K562 (cell line): ENCODE results near the gene STOM. TPM values are rescaled to one million over a fixed set of nuclear protein-coding genes. Genes with fewer than 3 reads are reported as not detected.

Experiments
- ATAC-seq: fragments of 200-7000 bp; cut with Tn5 transposase; 3 replicates; pipeline ENCODE4 v1.9.1; 2020; ENCODE audit warnings: moderate library complexity
- BruUV-seq: library from RNA; stranded (reverse); fragments of 400-500 nt; replicated peaks from 2 replicates; lab custom pipeline; 2021; lab: Mats Ljungman, UMichigan
- CTCF ChIA-PET: fragments of 300-600 bp; formaldehyde crosslinking; extraction: SDS; loops from one replicate; lab custom pipeline; 2021; ENCODE audit warnings: low intra/inter-chr PET ratio; lab: Yijun Ruan, JAX
- POLR2A ChIA-PET: fragments of 300-600, 350-650 bp; sonication (Branson Sonifier 250); formaldehyde crosslinking; extraction: SDS; loops from one replicate; lab custom pipeline; 2021; ENCODE audit warnings: antibody characterized with exemption, inconsistent platforms; lab: Yijun Ruan, JAX
- DNase-seq, 4 experiments: peaks; one replicate each; pipeline versions ENCODE4 v3.0.0 to v3.0.0-alpha.2; 2011 to 2018; ENCODE audit warnings: low spot score in 3 of 4, mixed read lengths in 3 of 4; ENCODE audit errors: extremely low read depth in 1 of 4
- FAIRE-seq: peaks from 2 replicates; lab custom pipeline; 2011; peaks lifted over from hg19 to GRCh38; lab: Jason Lieb, UNC
- H2AFZ ChIP-seq: 2 replicates; pipeline ENCODE4 v1.6.0; 2011; ENCODE audit warnings: low read depth, low read length, control low read depth, inconsistent platforms
- H3K27ac ChIP-seq: fragments of 200-600 bp; 3 replicates; pipeline ENCODE4 v1.8.0; 2011; ENCODE audit warnings: low read depth, mild to moderate bottlenecking, control low read depth, inconsistent platforms, low read length, moderate library complexity, mixed read lengths; ENCODE audit errors: extremely low read depth
- H3K27me3 ChIP-seq, 2 experiments: fragments of 300-600 bp in 1 of 2; 2 replicates in 1 of 2; 3 replicates in 1 of 2; pipeline versions ENCODE4 v1.6.0 to v1.8.0; 2011; ENCODE audit warnings: inconsistent platforms in 2 of 2, low read length in 2 of 2, mild to moderate bottlenecking in 1 of 2, mixed read lengths in 1 of 2, moderate library complexity in 1 of 2; ENCODE audit not compliant: control insufficient read depth in 2 of 2, insufficient read depth in 2 of 2
- H3K36me3 ChIP-seq: fragments of 300-600 bp; 3 replicates; pipeline ENCODE4 v1.8.0; 2011; ENCODE audit warnings: mild to moderate bottlenecking, low read length, inconsistent platforms; ENCODE audit not compliant: control insufficient read depth, insufficient read depth
- H3K4me1 ChIP-seq, 2 experiments: fragments of 200-600 bp in 1 of 2; replicated peaks in 1 of 2; 2 replicates in 1 of 2; 3 replicates in 1 of 2; pipeline versions ENCODE4 v1.5.1 to v1.8.0; 2011; ENCODE audit warnings: inconsistent platforms in 2 of 2, low read length in 2 of 2, mild to moderate bottlenecking in 1 of 2, mixed read lengths in 1 of 2, moderate library complexity in 1 of 2; ENCODE audit not compliant: control insufficient read depth in 2 of 2, insufficient read depth in 2 of 2
- H3K4me2 ChIP-seq: 2 replicates; pipeline ENCODE4 v1.6.1; 2011; ENCODE audit warnings: low read length, control low read depth, inconsistent platforms, mixed read lengths; ENCODE audit not compliant: insufficient read depth
- H3K4me3 ChIP-seq: fragments of 200-600 bp; sonication (generic), shearing (Covaris generic); 2 replicates; pipeline ENCODE4 v1.5.1; 2016; ENCODE audit warnings: control low read depth, inconsistent platforms
- H3K79me2 ChIP-seq: fragments of 200-600 bp; 3 replicates; pipeline ENCODE4 v1.8.0; 2011; ENCODE audit warnings: low read length, inconsistent platforms; ENCODE audit not compliant: control insufficient read depth, insufficient read depth
- H3K9ac ChIP-seq, 2 experiments: 2 replicates each; pipeline versions ENCODE4 v1.6.0 to v1.6.1; 2011; ENCODE audit warnings: low read depth in 2 of 2, low read length in 2 of 2, control low read depth in 1 of 2, inconsistent platforms in 1 of 2, mild to moderate bottlenecking in 1 of 2, mixed read lengths in 1 of 2; ENCODE audit not compliant: insufficient read depth in 1 of 2
- H3K9me1 ChIP-seq: one replicate; pipeline ENCODE4 v1.6.0; 2011; ENCODE audit warnings: inconsistent platforms, mild to moderate bottlenecking, low read length, moderate library complexity; ENCODE audit not compliant: control insufficient read depth, insufficient read depth
- H3K9me3 ChIP-seq: replicated peaks from 2 replicates; pipeline ENCODE4 v1.5.1; 2011; ENCODE audit warnings: low read depth, low read length, inconsistent platforms; ENCODE audit not compliant: control insufficient read depth, insufficient read depth
- H4K20me1 ChIP-seq: replicated peaks from 2 replicates; pipeline ENCODE4 v1.6.1; 2011; ENCODE audit warnings: low read length, inconsistent platforms, mixed read lengths; ENCODE audit not compliant: control insufficient read depth, insufficient read depth
- CCNT2 ChIP-seq: IDR thresholded peaks from 2 replicates; pipeline ENCODE4 v1.6.1; 2011; ENCODE audit warnings: borderline replicate concordance, low read depth, mild to moderate bottlenecking, moderate library complexity, mixed read lengths, low read length; ENCODE audit not compliant: insufficient read length; ENCODE audit errors: extremely low read depth
- MAFK ChIP-seq: IDR thresholded peaks from 2 replicates; pipeline ENCODE4 v1.6.1; 2011; ENCODE audit warnings: low read length, improper control_type of control experiment
- POLR2A ChIP-seq: fragments of 450-650 bp; conservative IDR thresholded peaks from 2 replicates; pipeline ENCODE4 v1.6.1; 2016
- RBM17 ChIP-seq: fragments of 200-400 bp; formaldehyde crosslinking; IDR thresholded peaks from 2 replicates; pipeline ENCODE4 v1.6.1; 2017; ENCODE audit warnings: low read depth, mild to moderate bottlenecking, low read length, borderline replicate concordance
- ZBTB49 ChIP-seq: sonication (generic); formaldehyde crosslinking; IDR thresholded peaks from 2 replicates; pipeline ENCODE4 v1.8.0; 2022; ENCODE audit warnings: missing genetic modification reagents, mild to moderate bottlenecking, borderline replicate concordance
- ZNF512 ChIP-seq: IDR thresholded peaks from 2 replicates; pipeline ENCODE4 v1.6.1; 2016; ENCODE audit warnings: missing genetic modification characterization, missing compliant biosample characterization
- WGBS: fragments of 100-300 bp; shearing (Covaris generic); methylation state at CpG from one replicate; pipeline ENCODE4 v1.1.6; 2016; ENCODE audit warnings: low coverage, mixed read lengths; ENCODE audit not compliant: insufficient coverage; ENCODE audit errors: missing lambda C conversion rate; 5-methylcytosine and 5-hydroxymethylcytosine counted together
- in situ Hi-C: fragments of 300-500 bp; cut with MboI; formaldehyde crosslinking; loops from 4 replicates; pipeline ENCODE4 v1.15.0; 2018; ENCODE audit warnings: inconsistent platforms, mixed read lengths
- intact Hi-C: fragments of 100-400 bp; cut with micrococcal nuclease; formaldehyde crosslinking; loops from 2 replicates; pipeline ENCODE4 v1.14.2; 2022
- polyA plus RNA-seq, 8 experiments: library from polyadenylated mRNA; depleted of rRNA in 4 of 8; stranded (reverse) in 5 of 8; unstranded in 3 of 8; fragments of >200 nt; fragmentation: Nextera tagmentation in 2 of 8; fragmentation: Illumina TruSeq in 1 of 8; extraction: Ambion mirVana in 2 of 8; extraction: Trizol in 1 of 8; gene quantifications; 2 replicates each; pipeline versions ENCODE4 v1.2.1 to v1.2.3, GENCODE V29; 2011 to 2014; ENCODE audit warnings: inconsistent platforms in 1 of 8, missing spikeins in 1 of 8
- total RNA-seq, 7 experiments: library from RNA; depleted of rRNA in 6 of 7; stranded (reverse); fragments of >200 nt in 6 of 7; fragmentation: Illumina TruSeq in 2 of 7; extraction: Trizol in 2 of 7; gene quantifications; 2 replicates each; pipeline versions ENCODE4 v1.2.1 to v1.2.3, GENCODE V29; 2011 to 2021; ENCODE audit warnings: low replicate concordance in 1 of 7
- TF ChIP-seq, protein P1 (sequence below), 2 experiments: fragments of 450-650 bp in 1 of 2; IDR thresholded peaks; 2 replicates each; pipeline ENCODE4 v1.6.1; 2011 to 2017; ENCODE audit warnings: low read depth in 2 of 2, antibody characterized with exemption in 1 of 2, borderline replicate concordance in 1 of 2, low read length in 1 of 2, mild to moderate bottlenecking in 1 of 2, mixed read lengths in 1 of 2; ENCODE audit not compliant: control insufficient read depth in 1 of 2

STOM gene
- total and polyA plus RNA-seq, 9 of the 15 experiments (the other 6 are each of a cell fraction or from before 2014, with no cell fraction given), result 23.2 to 140 (median 43.9) TPM

DNA sequence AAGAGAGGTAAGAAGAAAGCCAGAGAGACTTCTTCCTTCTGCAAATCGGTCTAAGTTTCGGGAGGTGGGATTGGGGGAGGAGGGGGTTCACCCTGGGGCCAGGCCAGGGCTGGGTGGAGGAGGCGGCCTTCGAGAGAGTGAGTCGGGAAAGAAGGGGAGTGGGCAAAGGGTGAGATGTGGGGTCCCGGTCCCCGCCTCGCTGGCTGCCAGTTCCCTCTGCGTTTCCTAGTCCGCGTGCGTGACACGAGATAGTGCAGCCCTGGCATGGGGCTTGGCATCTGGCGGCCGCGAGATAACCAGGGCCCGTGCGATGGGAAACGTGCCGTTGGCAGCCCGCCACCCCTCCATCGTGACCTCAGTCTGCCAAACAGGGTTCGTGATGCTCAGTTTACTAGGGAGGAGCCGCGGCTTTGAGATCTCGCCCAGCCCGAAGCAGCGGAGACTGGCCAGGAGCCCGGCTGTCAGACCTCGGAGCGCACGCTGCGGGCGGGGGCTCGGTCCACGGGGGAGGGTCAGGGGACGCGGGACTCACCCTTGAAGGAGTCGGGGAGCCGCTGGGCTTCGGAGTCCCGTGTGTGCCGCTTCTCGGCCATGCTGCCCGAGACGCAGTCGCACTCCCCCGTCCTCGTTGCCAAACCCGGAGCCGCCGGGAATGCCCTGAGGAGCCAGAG, at the start of gene STOM (continued):
- TF ChIP-seq CCNT2 (peak; percentile 36), ZNF512 (no peak), POLR2A (peak; percentile 86; the same call in 1 of the 2 replicates)
- TF ChIP-seq, all 486 proteins: peak for 62

DNA sequence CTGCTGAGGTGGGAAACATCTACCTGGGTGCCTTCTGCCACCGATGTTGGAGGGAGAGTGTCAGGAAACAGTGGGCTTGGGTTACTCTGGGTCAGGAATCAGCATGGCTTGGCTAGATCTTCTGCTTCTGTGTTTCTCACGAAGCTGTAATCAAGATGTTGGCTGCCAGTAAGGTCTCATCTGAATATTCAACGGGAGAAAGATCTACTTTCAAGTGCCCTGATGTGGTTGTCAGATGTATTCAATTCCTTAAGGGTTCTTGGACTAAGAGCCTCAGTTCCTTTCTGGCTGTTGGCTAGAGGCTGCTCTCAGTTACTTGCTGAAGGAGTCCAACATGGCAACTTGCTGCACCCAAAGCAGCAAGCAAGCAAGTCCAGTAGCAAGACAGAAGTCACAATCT, 41.9 kb upstream of the STOM start:
- in situ Hi-C loops, result no loop called here
- Histone ChIP-seq H3K9ac (no peak overlapping the region), H3K27me3 (no peaks in the 10 kb centered on the region), H3K36me3 (no peaks in the 10 kb centered on the region), H3K4me2 (no peak overlapping the region), H2AFZ (no peak overlapping the region), H3K9me3 (no peaks in the 10 kb centered on the region), H3K4me1 (no peaks in the 10 kb centered on the region), H4K20me1 (no peaks in the 10 kb centered on the region), H3K4me3 (no peak overlapping the region), H3K79me2 (no peaks in the 10 kb centered on the region), H3K27ac (no peak overlapping the region), H3K9me1 (no peaks in the 10 kb centered on the region)
- intact Hi-C loops, result no loop called here
- no peak for DNase-seq
- ChIA-PET CTCF (no interaction called here), POLR2A (interaction anchor here (1.2 kb wide), 1 partner anchor 125 kb away, joined by 3 read pairs; no protein-coding TSS in a partner anchor)
- no peak for FAIRE-seq
- ATAC-seq, result no peak
- TF ChIP-seq ZBTB49 (CRISPR knock-in tag) (no peak), MAFK (no peak), RBM17 (no peak)
- TF ChIP-seq, protein P1, sequence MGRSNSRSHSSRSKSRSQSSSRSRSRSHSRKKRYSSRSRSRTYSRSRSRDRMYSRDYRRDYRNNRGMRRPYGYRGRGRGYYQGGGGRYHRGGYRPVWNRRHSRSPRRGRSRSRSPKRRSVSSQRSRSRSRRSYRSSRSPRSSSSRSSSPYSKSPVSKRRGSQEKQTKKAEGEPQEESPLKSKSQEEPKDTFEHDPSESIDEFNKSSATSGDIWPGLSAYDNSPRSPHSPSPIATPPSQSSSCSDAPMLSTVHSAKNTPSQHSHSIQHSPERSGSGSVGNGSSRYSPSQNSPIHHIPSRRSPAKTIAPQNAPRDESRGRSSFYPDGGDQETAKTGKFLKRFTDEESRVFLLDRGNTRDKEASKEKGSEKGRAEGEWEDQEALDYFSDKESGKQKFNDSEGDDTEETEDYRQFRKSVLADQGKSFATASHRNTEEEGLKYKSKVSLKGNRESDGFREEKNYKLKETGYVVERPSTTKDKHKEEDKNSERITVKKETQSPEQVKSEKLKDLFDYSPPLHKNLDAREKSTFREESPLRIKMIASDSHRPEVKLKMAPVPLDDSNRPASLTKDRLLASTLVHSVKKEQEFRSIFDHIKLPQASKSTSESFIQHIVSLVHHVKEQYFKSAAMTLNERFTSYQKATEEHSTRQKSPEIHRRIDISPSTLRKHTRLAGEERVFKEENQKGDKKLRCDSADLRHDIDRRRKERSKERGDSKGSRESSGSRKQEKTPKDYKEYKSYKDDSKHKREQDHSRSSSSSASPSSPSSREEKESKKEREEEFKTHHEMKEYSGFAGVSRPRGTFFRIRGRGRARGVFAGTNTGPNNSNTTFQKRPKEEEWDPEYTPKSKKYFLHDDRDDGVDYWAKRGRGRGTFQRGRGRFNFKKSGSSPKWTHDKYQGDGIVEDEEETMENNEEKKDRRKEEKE (IDR thresholded peaks at IDR 0.05; ENCODE audit: borderline replicate concordance in 1 of 2, control insufficient read depth in 1 of 2, low read depth in 2 of 2, low read length in 1 of 2), result no peak
- BruUV-seq, result no TSS peak
- WGBS, result 6% methylated on average over 3 of the region's 3 CpGs
